ENCODE measurements around the gene LRRC75B. TPM values are rescaled to one million over a fixed set of nuclear protein-coding genes. Genes with fewer than 3 reads are reported as not detected.

The LRRC75B gene
- total and polyA plus RNA-seq, 2 of the 13 experiments (the other 11 are each of a cell fraction or from before 2014, with no cell fraction given) = 11.8 to 34.8 TPM

- TF ChIP-seq JUNB (CRISPR knock-in tag; IDR thresholded peaks at IDR 0.05; ENCODE audit: borderline replicate concordance) (peak; percentile 80), SMAD3 (CRISPR knock-in tag; IDR thresholded peaks at IDR 0.05) (peak; percentile 89), ELF3 (CRISPR knock-in tag; IDR thresholded peaks at IDR 0.05) (peak; percentile 90), ZNF414 (CRISPR knock-in tag; IDR thresholded peaks at IDR 0.05) (peak; percentile 90), ZNF12 (CRISPR knock-in tag; IDR thresholded peaks at IDR 0.05) (peak; percentile 18; the same call in 1 of the 2 replicates), ISX (CRISPR knock-in tag; conservative IDR thresholded peaks at IDR 0.05) (peak; percentile 50; the same call in 1 of the 2 replicates), ATF1 (CRISPR knock-in tag; IDR thresholded peaks at IDR 0.05) (no peak), ZNF777 (CRISPR knock-in tag; IDR thresholded peaks at IDR 0.05) (no peak), REXO4 (CRISPR knock-in tag; IDR thresholded peaks at IDR 0.05; ENCODE audit: borderline replicate concordance) (0 out of 2 replicates have a peak, but pooled peaks have one; percentile 18), ZBTB1 (CRISPR knock-in tag; IDR thresholded peaks at IDR 0.05; ENCODE audit: borderline replicate concordance) (no peak), MTERF4 (CRISPR knock-in tag; IDR thresholded peaks at IDR 0.05) (peak; percentile 83; the same call in 1 of the 2 replicates), ZBTB37 (CRISPR knock-in tag; IDR thresholded peaks at IDR 0.05) (0 out of 2 replicates have a peak, but pooled peaks have one; percentile 76), ZFY (CRISPR knock-in tag; IDR thresholded peaks at IDR 0.05) (peak; percentile 63), BCLAF1 (IDR thresholded peaks at IDR 0.05) (no peak), ZNF629 (CRISPR knock-in tag; conservative IDR thresholded peaks at IDR 0.05) (peak; percentile 97), NR2F2 (IDR thresholded peaks at IDR 0.05; ENCODE audit: borderline replicate concordance, low read depth) (no peak; the same call in 1 of the 2 replicates), FOXC1 (CRISPR knock-in tag; IDR thresholded peaks at IDR 0.05; ENCODE audit: borderline replicate concordance) (peak; percentile 78; the same call in 1 of the 2 replicates), ZNF740 (CRISPR knock-in tag; IDR thresholded peaks at IDR 0.05) (peak; percentile 97), AGO2 (optimal IDR thresholded peaks at IDR 0.05; ENCODE audit: low read depth, low read length) (no peak), ZNF781 (CRISPR knock-in tag; IDR thresholded peaks at IDR 0.05; ENCODE audit: borderline replicate concordance, not compliant biosample characterization) (peak; percentile 51), NFYB (CRISPR knock-in tag; IDR thresholded peaks at IDR 0.05) (no peak), SRSF9 (IDR thresholded peaks at IDR 0.05; ENCODE audit: borderline replicate concordance, insufficient read depth, low read depth, low read length, poor library complexity, severe bottlenecking) (no peak), TRIM24 (CRISPR knock-in tag; IDR thresholded peaks at IDR 0.05) (peak; percentile 79)
These were observed 42.6 kb downstream of the LRRC75B start (continued) for GRCh38 chr22:24550028-24550901.

Measured in HepG2 (cell line).